Left renal pelvis (tissue), 4 donors: ENCODE measurements around the gene ANGPTL4. TPM values are rescaled to one million over a fixed set of nuclear protein-coding genes. Genes with fewer than 3 reads are reported as not detected.

ENCODE experiments used
- DNase-seq, 4 donors: peaks; one replicate each; pipeline ENCODE4 v3.0.0-alpha.2; 2013; ENCODE audit warnings: low read depth in 4 of 4, low spot score in 3 of 4
- polyA plus RNA-seq, 4 donors: library from polyadenylated mRNA; unstranded; fragments of 120-200 nt; gene quantifications; one replicate each; pipeline ENCODE4 v1.2.1, GENCODE V29; 2013; ENCODE audit not compliant: insufficient read length in 4 of 4

ANGPTL4 gene
- polyA plus RNA-seq, 4 donors, result 2.8 to 5.3 (median 3.4) TPM

DNA sequence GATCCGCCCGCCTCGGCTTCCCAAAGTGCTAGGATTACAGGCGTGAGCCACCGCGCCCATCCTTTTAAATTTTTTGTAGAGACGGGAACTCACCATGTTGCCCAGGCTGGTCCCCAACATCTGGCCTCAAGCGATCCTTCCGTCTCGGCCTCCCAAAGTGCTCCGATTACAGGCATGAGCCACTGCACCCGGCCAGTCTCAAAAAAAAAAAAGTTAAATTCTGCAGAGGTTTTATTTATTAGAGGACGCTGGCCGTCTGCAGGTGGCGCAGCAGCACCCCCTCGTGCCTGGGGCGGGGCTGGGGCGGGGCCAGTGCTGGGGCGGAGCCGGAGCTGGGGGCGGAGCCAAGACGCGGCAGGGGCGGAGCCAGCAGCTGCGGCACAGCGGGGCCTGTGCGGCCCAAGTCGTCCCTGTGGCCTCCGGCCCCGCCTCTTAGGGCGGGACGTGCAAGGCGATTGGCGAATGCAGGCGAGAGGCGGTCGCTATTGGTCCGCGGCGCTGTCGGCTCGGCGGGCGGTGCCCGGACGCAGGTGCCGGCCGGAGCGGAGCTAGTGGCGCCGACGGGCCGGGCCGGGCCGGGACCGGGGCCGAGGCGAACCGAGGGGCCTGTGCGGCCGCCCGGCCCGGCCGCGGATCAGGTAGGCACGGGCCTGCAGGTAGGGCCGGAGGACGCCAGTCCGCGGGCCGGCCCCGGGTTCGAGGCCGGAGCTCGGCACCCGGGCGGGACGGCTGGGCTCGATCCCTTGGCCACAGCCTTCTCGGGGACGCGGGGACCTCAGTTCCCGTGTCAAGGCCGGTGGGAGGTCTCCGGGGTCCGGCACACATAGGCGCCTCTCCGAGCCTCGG lies 49.1 kb downstream of the ANGPTL4 start, which contains the start of gene MARCHF2:
TSS of gene MARCHF2 (plus strand) at position 523 of the 846 bp plus-strand sequence. CDS start 8,536 bp downstream, outside the sequence.
- DNase-seq, result peak; percentile 85 to 93 (median 92)

DNA sequence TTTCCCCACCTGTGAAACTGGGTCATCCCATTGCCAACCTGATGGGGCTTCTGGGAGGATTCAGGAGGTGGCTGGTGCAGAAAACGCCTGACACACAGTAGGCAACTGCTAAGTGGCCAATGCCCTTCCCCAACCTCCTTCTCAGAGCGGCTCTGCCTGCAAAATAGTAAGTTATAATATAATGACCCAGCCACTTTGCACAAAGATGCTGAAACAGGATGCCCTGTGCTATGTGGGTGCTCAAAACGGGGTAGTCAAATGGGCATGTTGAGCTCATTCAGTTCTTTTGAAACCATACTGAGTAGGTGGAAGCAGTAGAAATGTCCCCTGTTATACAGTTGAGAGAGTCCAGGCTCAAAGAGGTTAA lies 49.7 kb downstream of the ANGPTL4 start:
- no peak for DNase-seq

DNA sequence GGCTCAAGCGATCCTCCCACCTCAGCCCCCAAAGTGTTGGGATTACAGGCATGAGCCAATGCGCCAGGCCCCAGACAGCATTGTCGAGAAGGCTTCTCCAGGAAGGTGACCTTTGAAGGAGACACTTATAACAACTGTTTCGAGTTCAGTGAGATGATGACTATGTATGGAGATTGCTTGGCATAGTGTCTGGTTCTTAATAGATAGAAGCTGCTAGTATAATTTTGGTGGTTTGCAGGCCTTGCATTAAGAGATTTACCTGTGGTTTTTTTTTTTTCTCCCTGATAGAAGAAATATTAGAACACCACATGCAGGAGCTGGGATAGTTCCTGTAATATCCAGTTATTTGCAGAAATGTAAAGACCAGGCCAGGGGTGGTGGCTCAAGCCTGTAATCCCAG lies 52.8 kb downstream of the ANGPTL4 start:
- no peak for DNase-seq

DNA sequence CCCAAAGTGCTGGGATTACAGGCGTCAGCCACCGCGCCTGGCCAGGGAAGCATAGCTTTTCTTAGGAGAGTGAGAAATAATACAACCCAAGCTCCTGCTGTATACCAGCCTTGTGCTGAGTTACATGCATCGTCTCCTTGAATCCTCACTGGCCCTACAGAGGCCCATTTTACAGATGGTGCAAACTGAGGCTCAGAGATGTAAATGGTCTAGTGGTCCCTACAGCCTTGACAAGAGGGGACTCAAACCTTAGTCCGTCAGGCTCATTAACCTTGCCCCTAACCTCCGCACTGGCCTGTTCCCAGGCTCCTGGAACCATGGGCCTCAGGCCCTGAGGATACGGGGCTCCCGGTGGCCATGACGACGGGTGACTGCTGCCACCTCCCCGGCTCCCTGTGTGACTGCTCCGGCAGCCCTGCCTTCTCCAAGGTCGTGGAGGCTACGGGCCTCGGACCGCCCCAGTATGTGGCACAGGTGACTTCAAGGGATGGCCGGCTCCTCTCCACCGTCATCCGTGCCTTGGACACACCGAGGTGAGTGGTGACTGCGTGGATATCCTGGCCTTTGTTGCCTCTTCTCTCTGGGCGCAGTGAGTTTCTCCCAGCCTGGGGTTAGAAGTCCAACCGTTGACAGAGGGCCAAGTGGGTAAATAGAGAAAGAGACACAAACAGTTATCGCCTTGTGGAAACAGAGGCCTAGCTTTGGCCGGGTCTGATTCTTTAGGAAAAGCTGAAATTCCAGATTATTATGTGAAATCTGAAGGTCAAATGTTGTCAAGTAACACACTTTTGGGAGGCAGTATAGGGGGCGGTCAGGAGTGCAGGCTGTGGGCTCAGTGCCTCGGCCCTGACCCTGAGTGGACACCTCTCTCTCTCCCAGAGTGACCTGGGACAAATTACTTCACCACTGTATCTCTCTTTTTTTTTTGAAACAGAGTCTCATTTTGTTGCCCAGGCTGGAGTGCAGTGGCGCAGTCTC lies 57.8 kb downstream of the ANGPTL4 start:
- DNase-seq, result no peak

DNA sequence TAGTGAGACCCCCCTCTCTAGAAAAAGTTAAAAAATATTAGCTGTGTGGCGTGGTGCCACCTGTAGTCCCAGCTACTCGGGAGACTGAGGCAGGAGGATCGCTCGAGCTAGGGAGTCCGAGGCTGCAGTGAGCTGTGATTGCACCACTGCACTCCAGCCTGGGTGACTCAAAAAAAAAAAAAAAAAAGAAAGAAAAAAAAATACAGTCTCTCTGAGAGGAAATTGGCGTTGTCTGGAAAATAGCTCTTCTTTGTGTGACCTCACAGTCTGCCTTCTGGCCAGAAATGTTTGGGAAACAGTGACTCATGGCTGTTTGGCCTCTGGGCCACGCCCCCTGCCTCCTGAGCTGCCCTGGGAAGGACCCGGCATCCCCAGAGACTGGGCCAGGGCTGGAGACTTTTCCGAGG lies 59.9 kb downstream of the ANGPTL4 start:
- no peak for DNase-seq

Other genes with a start within 250 kb of the ANGPTL4 start
- 10 to 100 TPM; 19.5 to 61.6 (median 46.2) TPM for gene FBN3, start 214.6 kb upstream of the ANGPTL4 start, polyA plus RNA-seq
- gene CERS4, start 154.8 kb upstream of the ANGPTL4 start, polyA plus RNA-seq, result 10 to 100 TPM; 24.7 to 52.6 (median 37.5) TPM
- gene CD320, start 55.8 kb upstream of the ANGPTL4 start, polyA plus RNA-seq, result 10 to 100 TPM; 22.3 to 40.2 (median 26.1) TPM
- gene NDUFA7, start 42.8 kb upstream of the ANGPTL4 start, polyA plus RNA-seq, result 10 to 100 TPM; 21.5 to 60.3 (median 46.5) TPM
- 100 to 1,000 TPM; 334 to 594 (median 374) TPM for gene RPS28, start 42.7 kb upstream of the ANGPTL4 start, polyA plus RNA-seq
- gene KANK3, start 20.9 kb upstream of the ANGPTL4 start, polyA plus RNA-seq, result 10 to 100 TPM in 1 of 4 donors, 1 to 10 TPM in 3; 5.1 to 13.6 (median 6.2) TPM
- 100 to 1,000 TPM; 114 to 180 (median 131) TPM for gene RAB11B, start 26.2 kb downstream of the ANGPTL4 start, polyA plus RNA-seq
- 10 to 100 TPM; 10.5 to 17.9 (median 13.5) TPM for gene MARCHF2, start 49.1 kb downstream of the ANGPTL4 start, polyA plus RNA-seq
- 100 to 1,000 TPM; 272 to 481 (median 407) TPM for gene HNRNPM, start 80.8 kb downstream of the ANGPTL4 start, polyA plus RNA-seq
- 1 to 10 TPM in 3 of 4 donors, under 1 TPM in 1; 0.90 to 5.0 (median 1.4) TPM for gene PRAM1, start 138.5 kb downstream of the ANGPTL4 start, polyA plus RNA-seq
- gene ZNF414, start 150.0 kb downstream of the ANGPTL4 start, polyA plus RNA-seq, result 10 to 100 TPM; 14.9 to 28.7 (median 24.1) TPM
- 1 to 10 TPM; 3.8 to 9.9 (median 7.4) TPM for gene MYO1F, start 213.3 kb downstream of the ANGPTL4 start, polyA plus RNA-seq
- 10 to 100 TPM; 31.1 to 62.8 (median 42.7) TPM for gene ADAMTS10, start 246.6 kb downstream of the ANGPTL4 start, polyA plus RNA-seq